GM08714 (cell line): ENCODE data around the gene HSD17B10.

Experiments used
- H3K4me3 ChIP-seq: fragments of 200-500 bp; sonication (Bioruptor generic); 2 replicates; pipeline ENCODE4 v1.5.1; 2014; ENCODE audit warnings: mild to moderate bottlenecking, low read length, inconsistent platforms
- ZNF274 ChIP-seq: IDR thresholded peaks from 2 replicates; pipeline ENCODE4 v1.6.1; 2012; ENCODE audit warnings: mild to moderate bottlenecking, low read depth, low read length

The HSD17B10 gene

DNA sequence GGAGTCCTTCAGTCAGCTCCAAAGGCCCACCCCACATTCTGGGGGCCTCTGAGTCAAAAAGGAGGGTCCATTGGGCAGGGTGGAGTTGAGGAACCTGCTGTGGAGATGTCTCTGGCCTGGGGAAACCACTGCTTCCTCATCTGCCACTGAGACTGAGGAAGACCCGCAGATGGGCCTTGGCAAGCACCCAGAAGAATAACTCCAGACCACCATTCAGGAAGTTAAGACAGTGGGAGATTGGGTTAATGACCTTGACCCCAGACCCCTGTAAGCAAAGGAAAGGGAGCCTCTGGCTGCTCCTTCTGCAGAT lies 8.1 kb upstream of the HSD17B10 start:
- H3K4me3 ChIP-seq = no peak overlapping the region; the same call in 1 of the 2 replicates

DNA sequence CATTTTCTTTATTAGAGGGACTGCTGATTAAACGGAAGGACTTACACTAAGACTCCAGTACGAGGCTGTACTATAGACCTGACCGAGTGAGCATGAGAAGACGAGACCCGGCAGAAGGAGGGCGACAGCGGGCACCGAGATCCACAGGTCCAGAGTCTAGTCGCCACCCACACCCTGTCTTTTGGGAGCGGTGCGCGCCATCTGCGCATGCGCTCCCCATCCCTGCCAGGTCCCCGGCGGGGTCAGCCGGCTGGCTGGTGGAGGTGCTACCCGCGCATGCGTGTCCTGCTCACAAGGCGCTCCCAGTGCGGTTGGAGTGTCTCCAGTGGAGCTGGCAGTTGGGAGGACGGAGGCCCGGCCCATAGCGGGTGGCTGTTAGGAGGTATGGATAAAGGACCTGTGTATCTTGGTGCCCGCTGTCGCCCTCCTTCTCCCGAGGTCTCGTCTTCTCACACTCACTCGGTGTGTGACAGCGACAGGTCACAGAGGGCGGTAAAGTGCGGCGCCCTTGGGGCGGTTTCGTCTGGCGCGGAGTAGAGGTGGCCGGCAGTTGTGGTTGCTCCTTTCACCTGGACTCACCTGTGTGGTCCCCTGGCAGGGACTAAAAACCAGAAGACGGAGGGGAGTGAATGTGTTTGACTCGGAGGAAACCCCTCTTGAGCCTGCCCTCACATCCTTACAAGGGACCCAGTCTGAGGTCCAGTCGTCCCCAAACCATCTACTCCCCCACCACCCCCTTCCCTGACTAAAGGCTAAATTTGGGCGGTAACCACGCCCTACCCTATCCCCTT lies 7.6 kb upstream of the HSD17B10 start:
- TF ChIP-seq ZNF274 = no peak
- peak overlapping the region; percentile 34; the same call in 1 of the 2 replicates for H3K4me3 ChIP-seq

More for the DNA sequence above, 8.1 kb upstream of the HSD17B10 start:
- TF ChIP-seq ZNF274 = no peak

DNA sequence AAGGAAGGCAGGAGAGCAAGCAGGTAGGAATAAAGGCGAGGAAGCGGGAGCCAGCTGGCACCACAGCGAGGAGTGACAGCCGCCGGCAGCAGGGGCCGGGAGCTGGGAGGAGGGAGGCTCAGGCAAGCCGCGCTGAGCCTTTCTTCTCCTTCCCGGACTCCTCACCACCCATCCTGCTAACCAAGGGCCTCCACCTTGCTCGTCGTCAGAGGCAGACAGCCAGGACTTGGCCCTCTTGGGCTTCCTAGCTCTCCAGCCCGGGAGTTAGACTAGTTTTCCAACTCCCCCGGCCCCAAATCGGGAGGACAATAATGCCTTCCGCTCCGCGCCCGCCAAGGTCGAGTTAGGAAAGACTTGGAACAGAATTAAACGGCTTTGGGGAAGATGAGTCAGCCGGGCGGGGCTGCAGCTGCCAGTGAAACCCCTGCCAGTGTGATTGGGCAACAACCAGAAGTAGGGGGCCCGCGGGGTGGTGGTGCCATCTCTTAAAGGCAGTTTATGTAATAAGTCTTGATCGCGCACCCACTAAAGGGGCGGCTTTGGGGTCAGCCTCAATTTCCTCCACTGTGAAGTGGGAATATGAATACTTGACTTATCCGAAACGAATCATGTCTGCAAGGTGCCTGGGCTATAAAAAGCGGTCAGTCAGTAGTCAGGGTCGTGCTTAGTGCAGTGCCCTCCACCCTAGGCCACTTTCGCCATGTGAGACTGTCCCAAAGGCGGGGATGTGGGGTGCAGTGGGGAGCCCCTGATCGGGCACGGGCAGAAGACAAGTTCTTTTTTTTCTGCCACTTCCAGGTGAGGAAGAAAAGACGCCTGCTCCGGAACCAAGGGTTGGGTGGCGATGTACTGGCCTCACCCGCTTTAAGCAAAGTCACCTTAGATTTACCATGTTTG lies 6.7 kb upstream of the HSD17B10 start:
- no peak for TF ChIP-seq ZNF274
- H3K4me3 ChIP-seq = peak overlapping the region; percentile 34; the same call in 1 of the 2 replicates

DNA sequence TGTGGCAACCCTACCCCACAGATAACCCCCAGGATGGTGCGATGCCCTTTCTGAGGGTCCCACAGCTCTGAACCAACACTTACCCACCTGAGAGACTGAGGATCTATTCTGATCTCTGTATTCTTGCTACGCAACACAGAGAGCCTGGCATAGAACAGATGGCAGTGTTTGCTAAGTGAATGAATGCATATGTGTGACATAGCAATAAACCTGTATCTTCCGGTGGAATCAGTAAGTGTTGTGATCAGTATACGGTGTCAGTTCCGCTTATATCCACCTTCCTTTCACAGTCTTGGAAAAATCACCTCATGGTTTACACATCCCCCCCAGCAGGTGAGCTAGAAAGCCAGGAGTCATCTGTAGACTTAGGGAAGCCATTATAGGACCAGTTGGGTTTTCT lies 5.9 kb upstream of the HSD17B10 start:
- H3K4me3 ChIP-seq = no peak overlapping the region
- TF ChIP-seq ZNF274 = no peak

DNA sequence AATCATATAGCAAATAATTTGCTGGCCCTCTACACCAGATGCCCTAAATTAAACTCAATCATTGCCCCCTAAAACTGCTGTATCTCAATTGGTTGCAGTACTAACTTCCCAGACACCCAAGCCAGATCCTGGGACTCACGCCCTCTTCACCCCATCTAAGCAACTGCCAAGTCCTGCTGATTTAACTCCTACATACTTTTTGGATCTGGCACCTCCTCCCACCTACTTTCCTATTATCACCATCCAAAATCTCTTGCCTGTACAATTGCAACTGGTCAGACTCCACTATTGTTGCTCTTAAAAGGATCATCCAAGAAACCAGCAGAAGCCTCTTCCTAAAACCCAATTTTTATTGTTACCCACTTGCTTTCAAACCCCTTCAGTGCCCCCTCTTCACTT lies 4.7 kb upstream of the HSD17B10 start:
- no peak overlapping the region for H3K4me3 ChIP-seq

DNA sequence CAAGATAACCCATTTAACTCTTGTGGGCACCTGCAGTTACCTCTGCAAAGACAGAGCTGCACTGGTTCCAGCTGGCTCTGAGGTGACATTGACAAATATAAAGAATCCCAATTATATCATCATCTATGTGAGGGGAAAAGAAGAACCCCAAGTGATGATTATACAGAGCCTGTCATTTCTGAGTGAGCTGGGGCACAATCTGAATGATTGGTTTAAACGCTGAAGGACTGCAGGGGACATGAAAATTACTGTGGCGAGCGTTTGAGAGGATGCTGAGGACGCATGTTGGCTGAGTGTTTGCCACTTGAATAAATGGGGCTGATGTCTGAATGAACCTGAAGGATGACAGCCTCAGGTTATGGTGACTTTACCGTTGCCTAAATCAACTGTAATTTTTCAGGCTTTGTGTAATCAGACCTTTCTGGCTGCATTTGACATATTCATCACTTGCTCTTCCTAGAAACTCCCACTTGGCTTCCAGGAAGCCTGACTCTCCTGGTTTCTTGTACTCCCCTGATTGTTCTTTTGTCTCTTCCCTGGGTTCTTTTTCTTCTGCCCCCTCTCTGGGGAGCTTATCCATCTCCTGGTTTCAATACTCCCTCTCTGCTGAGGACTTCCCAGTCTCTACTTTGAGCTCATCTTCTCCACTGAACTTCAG lies 4.1 kb upstream of the HSD17B10 start:
- H3K4me3 ChIP-seq = no peak overlapping the region
- TF ChIP-seq ZNF274 = no peak

More for the DNA sequence above, 4.7 kb upstream of the HSD17B10 start:
- TF ChIP-seq ZNF274 = no peak

DNA sequence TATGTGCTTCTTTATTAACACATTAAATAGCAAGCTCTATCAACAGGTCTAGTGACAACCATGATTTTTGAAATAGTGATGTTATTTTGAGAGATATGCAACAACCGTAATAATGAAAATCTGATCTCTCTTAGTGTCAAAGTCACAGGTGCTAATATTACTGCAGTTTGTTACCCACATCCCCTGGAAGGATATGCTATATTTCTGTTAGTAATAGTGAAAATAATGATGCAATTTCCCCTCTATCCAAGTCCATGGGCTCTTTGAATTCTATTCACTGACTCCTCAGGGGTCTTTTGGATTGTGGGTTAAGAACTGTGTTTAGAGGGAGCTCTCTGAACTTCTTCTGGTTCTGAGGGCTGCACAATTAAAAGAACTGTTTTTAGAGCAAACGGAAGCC lies 3.0 kb upstream of the HSD17B10 start:
- H3K4me3 ChIP-seq = no peak overlapping the region
- no peak for TF ChIP-seq ZNF274

DNA sequence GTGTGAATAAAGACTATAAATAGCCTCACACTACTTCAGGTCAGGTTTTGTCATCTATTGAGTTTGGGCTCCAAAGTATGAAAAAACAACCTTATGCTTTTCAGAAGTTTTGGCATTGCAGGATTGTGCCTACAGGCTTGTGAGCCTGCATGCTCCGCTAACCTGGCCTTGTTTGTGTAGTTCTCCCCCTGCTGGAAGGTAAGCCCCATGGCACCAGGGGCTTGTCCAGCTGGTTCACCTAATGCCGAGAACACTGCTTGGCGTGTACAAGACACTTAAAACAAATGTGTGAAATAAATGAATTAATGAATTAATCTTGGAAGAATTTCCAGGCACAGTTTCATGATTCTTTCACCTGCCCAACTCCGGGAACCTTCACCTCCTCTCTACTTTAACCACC lies 1.8 kb upstream of the HSD17B10 start:
- no peak for TF ChIP-seq ZNF274

DNA sequence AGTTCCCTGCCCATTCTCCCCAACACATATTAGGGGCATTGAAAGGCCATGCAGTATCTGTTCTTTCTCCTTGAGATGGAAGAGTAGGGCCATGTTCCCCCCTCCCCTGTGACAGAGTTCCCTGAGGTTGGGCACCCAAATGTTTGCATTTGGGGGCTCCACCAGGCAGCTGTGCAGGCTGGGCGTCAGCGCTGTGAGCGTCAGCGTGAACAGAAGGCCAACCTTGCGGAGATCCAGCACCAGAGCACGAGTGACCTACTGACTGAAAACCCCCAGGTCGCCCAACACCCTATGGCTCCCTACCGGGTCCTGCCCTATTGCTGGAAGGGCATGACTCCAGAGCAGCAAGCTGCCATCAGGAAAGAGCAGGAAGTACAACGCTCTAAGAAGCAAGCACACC lies 3.9 kb downstream of the HSD17B10 start:
- no peak overlapping the region for H3K4me3 ChIP-seq
- TF ChIP-seq ZNF274 = no peak

More for the DNA sequence above, 1.8 kb upstream of the HSD17B10 start:
- no peak overlapping the region for H3K4me3 ChIP-seq

DNA sequence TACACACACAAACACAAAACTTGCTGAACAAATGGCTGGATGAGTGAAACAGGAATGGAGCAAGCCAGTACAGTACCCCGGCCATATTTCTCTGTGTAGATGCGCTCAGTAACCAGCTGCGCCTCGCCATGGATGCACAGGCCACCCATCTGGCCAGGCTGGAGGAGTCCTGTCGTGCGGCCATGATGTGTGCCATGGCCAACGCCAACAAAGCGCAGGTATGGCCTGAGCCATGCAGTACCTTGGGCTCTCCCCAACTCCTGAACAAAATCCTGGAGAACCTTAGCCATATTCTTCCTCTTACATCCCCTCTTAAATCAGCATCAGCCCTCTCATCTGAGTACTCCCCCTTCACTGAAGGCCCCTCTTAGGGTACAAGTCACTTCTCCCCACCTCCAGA lies 4.4 kb downstream of the HSD17B10 start:
- no peak overlapping the region for H3K4me3 ChIP-seq
- TF ChIP-seq ZNF274 = no peak

DNA sequence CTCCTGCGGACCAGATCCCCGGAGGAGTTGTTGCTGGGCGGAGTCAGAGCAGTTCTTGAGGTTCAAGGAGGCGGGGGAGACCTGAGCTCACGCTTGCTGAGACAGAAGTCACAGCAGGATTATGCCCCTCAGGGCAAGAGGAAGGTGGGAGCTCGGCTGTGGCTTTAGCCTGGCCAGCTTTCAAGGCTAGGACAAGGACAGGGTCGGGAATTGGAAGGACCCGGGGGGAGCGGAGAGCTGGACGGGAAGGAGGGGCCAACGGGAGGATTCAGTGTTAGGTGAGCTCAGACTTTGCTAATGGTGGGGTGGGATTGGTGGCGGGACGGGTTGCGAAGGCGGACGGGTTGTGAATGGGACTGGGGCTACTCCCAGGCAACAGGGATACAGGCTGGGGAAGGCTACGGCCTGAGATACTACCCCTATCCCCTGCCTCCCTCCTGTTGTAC lies 11.3 kb downstream of the HSD17B10 start, which contains the start of gene RIBC1:
Gene RIBC1 (plus strand): TSS at position 13 of the 446 bp plus-strand sequence. CDS start 3,404 bp downstream, outside the sequence.
- H3K4me3 ChIP-seq = peak within 1 kb of the TSS; percentile 82
- no peak for TF ChIP-seq ZNF274

DNA sequence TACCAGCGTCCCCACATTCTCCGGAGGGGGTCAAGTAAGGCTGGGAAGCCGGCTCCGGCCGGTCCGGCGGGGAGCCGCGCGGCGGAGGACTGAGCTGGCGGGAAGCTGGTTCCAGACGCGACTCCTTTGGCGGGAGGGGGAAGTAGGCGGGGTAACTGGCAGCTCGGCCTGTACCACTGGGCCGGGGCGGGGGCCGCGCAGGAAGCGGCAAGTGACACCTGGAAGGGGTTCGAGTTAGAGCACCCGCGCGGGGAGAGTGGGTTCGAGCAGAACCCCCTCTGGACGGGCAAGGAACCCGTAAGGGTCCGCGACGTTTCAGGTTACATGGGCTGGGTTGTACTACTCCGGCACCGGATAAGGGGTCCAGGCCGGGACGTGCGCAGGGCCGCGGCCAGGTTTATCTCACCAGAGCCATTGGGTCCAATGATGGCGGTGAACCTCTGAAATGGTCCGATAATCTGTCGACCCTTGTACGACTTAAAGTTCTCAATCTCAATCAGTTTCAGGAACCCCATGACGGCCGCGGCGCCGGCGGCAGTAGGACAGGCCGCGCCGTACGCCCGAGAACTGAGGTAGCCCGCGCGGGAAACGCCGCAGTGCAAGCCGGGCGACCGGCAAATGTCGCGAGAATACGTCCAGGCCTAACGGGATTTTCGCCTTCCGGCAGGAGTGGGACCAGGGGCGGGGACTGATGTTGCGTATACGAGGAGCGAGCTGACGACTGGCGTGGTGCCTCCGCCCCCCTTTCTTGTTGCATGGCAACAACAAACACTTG lies 11.9 kb downstream of the HSD17B10 start, which contains the start of gene SMC1A:
Gene SMC1A (minus strand): TSS at position 569 of the 775 bp plus-strand sequence. CDS start 54 bp downstream, at position 515.
- H3K4me3 ChIP-seq = peak within 1 kb of the TSS; percentile 82
- TF ChIP-seq ZNF274 = no peak

DNA sequence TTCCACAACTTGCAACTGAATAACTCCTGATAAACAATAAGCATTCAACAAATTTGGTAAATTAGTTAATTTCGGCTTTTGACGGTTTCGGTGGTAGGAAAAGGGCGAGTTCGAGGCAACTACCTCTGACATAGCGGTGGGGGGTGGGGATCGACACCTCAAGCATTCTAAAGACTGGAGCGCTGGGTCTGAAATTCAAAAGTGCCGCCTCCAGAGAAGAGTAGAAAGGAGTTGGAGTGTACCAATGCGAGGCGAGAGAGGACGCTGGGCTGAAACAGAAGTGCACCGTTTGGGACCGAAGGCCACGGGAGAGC lies 12.4 kb downstream of the HSD17B10 start:
- H3K4me3 ChIP-seq = peak overlapping the region; percentile 82
- TF ChIP-seq ZNF274 = no peak
